NB4 (cell line): ENCODE data around the gene GALNT13.

Experiments
- MYC ChIP-seq: IDR thresholded peaks from 2 replicates; pipeline ENCODE4 v1.6.1; 2011; ENCODE audit warnings: low read depth, low read length
- POLR2A ChIP-seq: IDR thresholded peaks from 2 replicates; pipeline ENCODE4 v1.6.1; 2011; ENCODE audit warnings: mild to moderate bottlenecking; ENCODE audit not compliant: insufficient read length; ENCODE audit errors: extremely low read depth
- TF ChIP-seq, protein P1 (sequence below): IDR thresholded peaks from one replicate; pipeline ENCODE4 v1.5.1; 2012; ENCODE audit warnings: low read depth, low read length
- TF ChIP-seq, protein P2 (sequence below): IDR thresholded peaks from 2 replicates; pipeline ENCODE4 v1.6.1; 2011; ENCODE audit warnings: low read depth, low read length

GRCh38 chr2:154170400-154170799 lies 298.7 kb downstream of the GALNT13 start:
- TF ChIP-seq, protein P1, sequence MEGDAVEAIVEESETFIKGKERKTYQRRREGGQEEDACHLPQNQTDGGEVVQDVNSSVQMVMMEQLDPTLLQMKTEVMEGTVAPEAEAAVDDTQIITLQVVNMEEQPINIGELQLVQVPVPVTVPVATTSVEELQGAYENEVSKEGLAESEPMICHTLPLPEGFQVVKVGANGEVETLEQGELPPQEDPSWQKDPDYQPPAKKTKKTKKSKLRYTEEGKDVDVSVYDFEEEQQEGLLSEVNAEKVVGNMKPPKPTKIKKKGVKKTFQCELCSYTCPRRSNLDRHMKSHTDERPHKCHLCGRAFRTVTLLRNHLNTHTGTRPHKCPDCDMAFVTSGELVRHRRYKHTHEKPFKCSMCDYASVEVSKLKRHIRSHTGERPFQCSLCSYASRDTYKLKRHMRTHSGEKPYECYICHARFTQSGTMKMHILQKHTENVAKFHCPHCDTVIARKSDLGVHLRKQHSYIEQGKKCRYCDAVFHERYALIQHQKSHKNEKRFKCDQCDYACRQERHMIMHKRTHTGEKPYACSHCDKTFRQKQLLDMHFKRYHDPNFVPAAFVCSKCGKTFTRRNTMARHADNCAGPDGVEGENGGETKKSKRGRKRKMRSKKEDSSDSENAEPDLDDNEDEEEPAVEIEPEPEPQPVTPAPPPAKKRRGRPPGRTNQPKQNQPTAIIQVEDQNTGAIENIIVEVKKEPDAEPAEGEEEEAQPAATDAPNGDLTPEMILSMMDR: no peak
- no peak for TF ChIP-seq POLR2A
- TF ChIP-seq MYC: no peak
- TF ChIP-seq, protein P2, sequence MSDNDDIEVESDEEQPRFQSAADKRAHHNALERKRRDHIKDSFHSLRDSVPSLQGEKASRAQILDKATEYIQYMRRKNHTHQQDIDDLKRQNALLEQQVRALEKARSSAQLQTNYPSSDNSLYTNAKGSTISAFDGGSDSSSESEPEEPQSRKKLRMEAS: no peak
